Fibroblast of lung (primary cell): Measurements from ENCODE around the gene NID1.

Source experiments
- EZH2 ChIP-seq: IDR thresholded peaks from 2 replicates; pipeline ENCODE4 v1.5.1; 2012; ENCODE audit warnings: low read length, control low read depth, mild to moderate bottlenecking; ENCODE audit errors: missing control alignments
- TF ChIP-seq, protein P1 (sequence below), 2 donors: IDR thresholded peaks in 1 of 2; conservative IDR thresholded peaks in 1 of 2; 1 replicate in 1 of 2; 2 replicates in 1 of 2; pipeline ENCODE4 v1.5.1; 2011 to 2012; ENCODE audit warnings: low read length in 2 of 2, control low read depth in 1 of 2, inconsistent platforms in 1 of 2, low read depth in 1 of 2, mild to moderate bottlenecking in 1 of 2

- TF ChIP-seq, protein P1, sequence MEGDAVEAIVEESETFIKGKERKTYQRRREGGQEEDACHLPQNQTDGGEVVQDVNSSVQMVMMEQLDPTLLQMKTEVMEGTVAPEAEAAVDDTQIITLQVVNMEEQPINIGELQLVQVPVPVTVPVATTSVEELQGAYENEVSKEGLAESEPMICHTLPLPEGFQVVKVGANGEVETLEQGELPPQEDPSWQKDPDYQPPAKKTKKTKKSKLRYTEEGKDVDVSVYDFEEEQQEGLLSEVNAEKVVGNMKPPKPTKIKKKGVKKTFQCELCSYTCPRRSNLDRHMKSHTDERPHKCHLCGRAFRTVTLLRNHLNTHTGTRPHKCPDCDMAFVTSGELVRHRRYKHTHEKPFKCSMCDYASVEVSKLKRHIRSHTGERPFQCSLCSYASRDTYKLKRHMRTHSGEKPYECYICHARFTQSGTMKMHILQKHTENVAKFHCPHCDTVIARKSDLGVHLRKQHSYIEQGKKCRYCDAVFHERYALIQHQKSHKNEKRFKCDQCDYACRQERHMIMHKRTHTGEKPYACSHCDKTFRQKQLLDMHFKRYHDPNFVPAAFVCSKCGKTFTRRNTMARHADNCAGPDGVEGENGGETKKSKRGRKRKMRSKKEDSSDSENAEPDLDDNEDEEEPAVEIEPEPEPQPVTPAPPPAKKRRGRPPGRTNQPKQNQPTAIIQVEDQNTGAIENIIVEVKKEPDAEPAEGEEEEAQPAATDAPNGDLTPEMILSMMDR (conservative IDR thresholded peaks at IDR 0.05 in 1 of 2, IDR thresholded peaks at IDR 0.05 in 1 of 2; ENCODE audit: low read depth in 1 of 2, low read length in 2 of 2) = no peak
- TF ChIP-seq EZH2 = no peak
Measured at GRCh38 chr1:236059011-236059410, 5.9 kb downstream of the NID1 start.
